GM12892 (cell line): Measurements from ENCODE around the gene CRYBA2.

Source experiments
- POLR2A ChIP-seq: IDR thresholded peaks from 2 replicates; pipeline ENCODE4 v1.6.1; 2011; ENCODE audit warnings: low read depth, low read length, control low read depth
- POLR2AphosphoS5 ChIP-seq: IDR thresholded peaks from 2 replicates; pipeline ENCODE4 v1.6.1; 2011; ENCODE audit warnings: low read depth, low read length, control low read depth
- TAF1 ChIP-seq: IDR thresholded peaks from 2 replicates; pipeline ENCODE4 v1.6.1; 2011; ENCODE audit warnings: low read depth, mild to moderate bottlenecking, control low read depth, low read length, borderline replicate concordance

GRCh38 chr2:218988164-218988563, 5.1 kb downstream of the CRYBA2 start:
- TF ChIP-seq POLR2AphosphoS5, result no peak
- no peak for TF ChIP-seq TAF1
- no peak for TF ChIP-seq POLR2A
